Measurements from ENCODE around the gene GALNT15. TPM values are rescaled to one million over a fixed set of nuclear protein-coding genes. Genes with fewer than 3 reads are reported as not detected.
A peak's percentile ranks its signal among the peaks of the same experiment; 100 is the strongest.

The GALNT15 gene
- total RNA-seq, 1 experiment from 2014 or later = not detected

DNA sequence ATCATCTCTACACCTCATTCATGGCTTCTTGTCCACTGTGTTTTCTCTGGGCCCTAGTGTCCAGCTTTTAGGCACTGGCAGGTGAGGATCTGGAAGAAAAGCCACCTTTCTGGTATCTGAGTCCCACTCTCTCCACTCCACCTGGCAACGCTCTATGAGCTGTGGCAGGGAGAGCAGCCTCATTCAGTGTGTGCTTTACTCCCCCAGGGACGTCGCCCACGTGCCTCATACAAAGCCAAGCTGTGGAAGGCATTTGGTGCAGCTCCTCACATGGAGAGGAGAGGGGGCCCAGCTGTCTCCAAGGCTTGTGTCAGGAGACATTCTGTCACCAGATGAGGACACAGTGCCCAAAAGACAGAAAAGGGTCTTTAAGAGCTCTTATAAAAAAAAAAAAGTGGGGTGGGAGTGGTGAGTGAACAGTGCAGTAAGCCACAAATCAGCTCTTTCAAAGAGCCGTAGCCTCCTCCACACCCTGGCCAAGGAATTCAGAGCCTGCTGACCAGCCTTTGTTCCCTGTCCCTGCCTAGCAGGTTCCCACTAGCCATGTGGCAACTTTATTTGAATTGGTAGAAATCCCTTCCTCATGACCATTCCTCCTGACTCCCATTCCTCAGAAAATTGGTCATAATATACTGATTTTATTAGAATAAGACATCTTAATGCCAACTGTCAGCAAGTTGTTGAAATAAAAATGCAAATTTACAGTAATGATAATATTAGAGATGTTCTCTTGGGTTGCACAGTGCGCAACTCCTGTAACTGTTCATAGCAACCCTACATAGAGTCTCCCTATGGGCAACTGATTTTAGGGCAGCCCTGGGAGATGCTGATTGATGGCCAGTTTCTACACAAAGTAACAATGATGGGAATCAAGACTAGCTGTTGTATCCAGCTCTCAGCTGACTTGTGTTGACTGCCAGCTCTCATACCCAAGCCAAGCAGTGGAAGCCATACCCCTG, 29.5 kb downstream of the GALNT15 start:
- no peak overlapping the region for H3K4me3 ChIP-seq
- H3K27ac ChIP-seq = no peak overlapping the region
- no peak overlapping the region for H2AFZ ChIP-seq
- no peaks in the 10 kb centered on the region for H3K9me3 ChIP-seq (ENCODE audit: insufficient read depth, low read depth)
- no peaks in the 10 kb centered on the region for H4K20me1 ChIP-seq (ENCODE audit: insufficient read depth)
- H3K4me2 ChIP-seq = no peak overlapping the region
- H3K27me3 ChIP-seq (ENCODE audit: insufficient read depth, low read depth) = no peaks in the 10 kb centered on the region
- no TSS peak for BruUV-seq (replicated peaks)
- H3K9me2 ChIP-seq (ENCODE audit: insufficient read depth) = no peaks in the 10 kb centered on the region
- CTCF ChIA-PET = no interaction called here
- no peaks in the 10 kb centered on the region for H3K36me3 ChIP-seq (ENCODE audit: low read depth)
- TF ChIP-seq, protein P1, sequence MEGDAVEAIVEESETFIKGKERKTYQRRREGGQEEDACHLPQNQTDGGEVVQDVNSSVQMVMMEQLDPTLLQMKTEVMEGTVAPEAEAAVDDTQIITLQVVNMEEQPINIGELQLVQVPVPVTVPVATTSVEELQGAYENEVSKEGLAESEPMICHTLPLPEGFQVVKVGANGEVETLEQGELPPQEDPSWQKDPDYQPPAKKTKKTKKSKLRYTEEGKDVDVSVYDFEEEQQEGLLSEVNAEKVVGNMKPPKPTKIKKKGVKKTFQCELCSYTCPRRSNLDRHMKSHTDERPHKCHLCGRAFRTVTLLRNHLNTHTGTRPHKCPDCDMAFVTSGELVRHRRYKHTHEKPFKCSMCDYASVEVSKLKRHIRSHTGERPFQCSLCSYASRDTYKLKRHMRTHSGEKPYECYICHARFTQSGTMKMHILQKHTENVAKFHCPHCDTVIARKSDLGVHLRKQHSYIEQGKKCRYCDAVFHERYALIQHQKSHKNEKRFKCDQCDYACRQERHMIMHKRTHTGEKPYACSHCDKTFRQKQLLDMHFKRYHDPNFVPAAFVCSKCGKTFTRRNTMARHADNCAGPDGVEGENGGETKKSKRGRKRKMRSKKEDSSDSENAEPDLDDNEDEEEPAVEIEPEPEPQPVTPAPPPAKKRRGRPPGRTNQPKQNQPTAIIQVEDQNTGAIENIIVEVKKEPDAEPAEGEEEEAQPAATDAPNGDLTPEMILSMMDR (conservative IDR thresholded peaks at IDR 0.05) = no peak
- TF ChIP-seq EZH2 (IDR thresholded peaks at IDR 0.05; ENCODE audit: low read depth) = no peak
- no peaks in the 10 kb centered on the region for H3K79me2 ChIP-seq (ENCODE audit: low read depth)
- H3F3A ChIP-seq (ENCODE audit: insufficient read depth, low read depth) = no peaks in the 10 kb centered on the region
- H3K4me1 ChIP-seq (replicated peaks; ENCODE audit: insufficient read depth) = no peaks in the 10 kb centered on the region
- intact Hi-C loops (cut with micrococcal nuclease; ENCODE audit: unreplicated experiment) = loop anchor here (5.0 kb wide), 1 partner anchor 43 kb away; no protein-coding TSS in a partner anchor
- peak; percentile 41 to 44 for DNase-seq
- POLR2A ChIA-PET (ENCODE audit: unreplicated experiment) = interaction anchor here (0.6 kb wide), 1 partner anchor 173 kb away, joined by 5 read pairs; no protein-coding TSS in a partner anchor

DNA sequence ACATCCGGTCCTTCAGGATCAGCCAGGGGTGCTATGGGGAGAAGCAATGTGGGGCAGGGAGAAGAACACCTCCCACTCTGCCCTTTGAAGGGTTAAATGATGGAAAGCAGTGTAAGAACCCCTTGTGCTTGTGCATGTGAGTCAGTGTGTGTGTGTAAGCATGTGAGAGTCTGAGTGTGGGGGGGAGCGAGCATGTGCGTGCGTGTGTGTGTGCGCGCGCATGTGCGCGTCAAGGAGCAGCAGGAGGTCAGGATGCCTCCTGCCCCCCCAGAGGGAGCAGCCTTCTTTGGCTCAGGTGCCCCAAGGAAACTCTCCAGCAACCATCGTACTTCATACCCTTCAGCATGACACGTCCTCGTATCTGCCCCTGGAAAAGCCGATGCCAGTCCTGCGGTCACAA, 30.3 kb downstream of the GALNT15 start:
- H3K4me1 ChIP-seq (replicated peaks; ENCODE audit: insufficient read depth) = no peaks in the 10 kb centered on the region
- no TSS peak for BruUV-seq (replicated peaks)
- POLR2A ChIA-PET (ENCODE audit: unreplicated experiment) = no interaction called here
- H3K9me3 ChIP-seq (ENCODE audit: insufficient read depth, low read depth) = no peaks in the 10 kb centered on the region
- no peak overlapping the region for H3K27ac ChIP-seq
- no peaks in the 10 kb centered on the region for H4K20me1 ChIP-seq (ENCODE audit: insufficient read depth)
- CTCF ChIA-PET = no interaction called here
- no peak for TF ChIP-seq EZH2 (IDR thresholded peaks at IDR 0.05; ENCODE audit: low read depth)
- TF ChIP-seq, protein P1 (conservative IDR thresholded peaks at IDR 0.05) = no peak
- no peak for DNase-seq
- no peak overlapping the region for H3K4me3 ChIP-seq
- H2AFZ ChIP-seq = no peak overlapping the region
- no peaks in the 10 kb centered on the region for H3K79me2 ChIP-seq (ENCODE audit: low read depth)
- H3K4me2 ChIP-seq = no peak overlapping the region
- H3K9me2 ChIP-seq (ENCODE audit: insufficient read depth) = no peaks in the 10 kb centered on the region
- intact Hi-C loops (cut with micrococcal nuclease; ENCODE audit: unreplicated experiment) = loop anchor here (5.0 kb wide), 1 partner anchor 43 kb away; no protein-coding TSS in a partner anchor
- no peaks in the 10 kb centered on the region for H3K27me3 ChIP-seq (ENCODE audit: insufficient read depth, low read depth)
- no peaks in the 10 kb centered on the region for H3F3A ChIP-seq (ENCODE audit: insufficient read depth, low read depth)
- no peaks in the 10 kb centered on the region for H3K36me3 ChIP-seq (ENCODE audit: low read depth)

DNA sequence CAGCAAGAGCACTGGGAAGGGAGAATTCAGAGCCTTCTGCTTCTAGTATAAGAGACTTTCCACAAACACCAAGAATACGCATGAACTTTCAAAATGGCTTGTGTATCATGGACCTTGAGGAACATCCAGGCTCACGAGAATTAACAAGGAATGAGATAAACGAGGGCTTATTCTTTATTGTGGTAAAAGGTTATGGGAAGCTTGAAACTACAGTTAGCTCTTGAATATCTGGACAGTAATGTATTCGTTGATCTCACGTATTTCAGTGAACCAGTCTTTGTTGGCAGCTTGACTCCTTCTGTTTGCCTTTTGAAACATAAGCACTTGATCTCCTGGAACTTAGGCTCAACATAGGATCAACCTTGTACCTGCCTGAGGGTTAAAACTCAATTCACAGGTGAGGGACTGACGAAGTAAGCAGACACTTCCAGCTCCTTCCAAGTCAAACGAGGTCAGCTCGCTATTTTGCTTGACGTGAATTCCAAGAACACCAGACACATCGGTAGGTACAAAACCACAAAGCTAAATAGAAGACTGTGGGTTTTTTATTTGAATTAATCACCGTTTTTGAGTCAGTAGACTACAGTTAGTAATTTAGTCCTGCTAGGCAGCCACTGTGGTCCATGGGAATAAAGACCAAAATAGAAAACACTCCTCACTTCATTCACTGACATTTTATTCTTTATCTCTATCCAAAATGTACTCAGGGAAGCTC, 30.8 kb downstream of the GALNT15 start:
- no peak overlapping the region for H3K4me2 ChIP-seq
- H3K36me3 ChIP-seq (ENCODE audit: low read depth) = no peaks in the 10 kb centered on the region
- no peaks in the 10 kb centered on the region for H3K9me3 ChIP-seq (ENCODE audit: insufficient read depth, low read depth)
- no TSS peak for BruUV-seq (replicated peaks)
- no peak overlapping the region for H3K4me3 ChIP-seq
- H3K79me2 ChIP-seq (ENCODE audit: low read depth) = no peaks in the 10 kb centered on the region
- no peaks in the 10 kb centered on the region for H4K20me1 ChIP-seq (ENCODE audit: insufficient read depth)
- no peak overlapping the region for H2AFZ ChIP-seq
- POLR2A ChIA-PET (ENCODE audit: unreplicated experiment) = no interaction called here
- H3K27me3 ChIP-seq (ENCODE audit: insufficient read depth, low read depth) = no peaks in the 10 kb centered on the region
- CTCF ChIA-PET = no interaction called here
- H3F3A ChIP-seq (ENCODE audit: insufficient read depth, low read depth) = no peaks in the 10 kb centered on the region
- TF ChIP-seq EZH2 (IDR thresholded peaks at IDR 0.05; ENCODE audit: low read depth) = no peak
- TF ChIP-seq, protein P1 (conservative IDR thresholded peaks at IDR 0.05) = no peak
- DNase-seq = no peak
- H3K4me1 ChIP-seq (replicated peaks; ENCODE audit: insufficient read depth) = no peaks in the 10 kb centered on the region
- intact Hi-C loops (cut with micrococcal nuclease; ENCODE audit: unreplicated experiment) = no loop called here
- H3K9me2 ChIP-seq (ENCODE audit: insufficient read depth) = no peaks in the 10 kb centered on the region
- no peak overlapping the region for H3K27ac ChIP-seq
